ENCODE data around the gene KCTD5.
A peak's percentile ranks its signal among the peaks of the same experiment; 100 is the strongest.

Gene KCTD5

DNA sequence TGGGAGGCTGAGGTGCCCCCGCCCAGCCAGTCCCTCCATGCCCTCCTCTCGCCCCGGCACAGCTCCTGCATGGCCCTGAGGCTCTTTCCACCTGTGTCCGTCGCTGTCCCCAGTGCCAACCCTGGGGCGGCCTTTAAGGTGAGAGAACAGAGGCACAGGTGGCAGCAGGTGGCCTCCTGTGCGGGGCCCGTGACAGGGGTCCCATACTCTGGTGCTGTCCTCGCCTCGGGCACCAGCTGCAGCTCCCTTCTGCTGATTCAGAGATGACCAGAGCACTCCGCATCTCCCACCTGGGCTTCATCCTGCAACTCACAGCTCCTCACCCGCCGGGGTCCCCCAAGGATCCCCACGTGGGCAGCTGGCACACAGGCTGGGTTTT, 29.7 kb downstream of the KCTD5 start:
- no peak for DNase-seq (ENCODE audit: low read depth)
- no peak overlapping the region for H3K4me3 ChIP-seq (ENCODE audit: low read depth, low read length)
- TF ChIP-seq CTCF (IDR thresholded peaks at IDR 0.05; ENCODE audit: insufficient read depth, low read depth, low read length, missing control alignments): no peak

- no peak for DNase-seq (ENCODE audit: low read depth)
- no peak for TF ChIP-seq CTCF (IDR thresholded peaks at IDR 0.05; ENCODE audit: insufficient read depth, low read depth, low read length, missing control alignments)
These were observed 30.2 kb downstream of the KCTD5 start for GRCh38 chr16:2712546-2712945.

GRCh38 chr16:2713523-2713922, 31.2 kb downstream of the KCTD5 start:
- H3K4me3 ChIP-seq (ENCODE audit: low read depth, low read length): no peak overlapping the region
- no peak for DNase-seq (ENCODE audit: low read depth)
- TF ChIP-seq CTCF (IDR thresholded peaks at IDR 0.05; ENCODE audit: insufficient read depth, low read depth, low read length, missing control alignments): no peak

More at GRCh38 chr16:2712546-2712945, 30.2 kb downstream of the KCTD5 start:
- H3K4me3 ChIP-seq (ENCODE audit: low read depth, low read length): no peak overlapping the region

GRCh38 chr16:2713985-2714774, 31.9 kb downstream of the KCTD5 start:
- DNase-seq (ENCODE audit: low read depth): no peak
- TF ChIP-seq CTCF (IDR thresholded peaks at IDR 0.05; ENCODE audit: insufficient read depth, low read depth, low read length, missing control alignments): no peak
- no peak overlapping the region for H3K4me3 ChIP-seq (ENCODE audit: low read depth, low read length)

DNA sequence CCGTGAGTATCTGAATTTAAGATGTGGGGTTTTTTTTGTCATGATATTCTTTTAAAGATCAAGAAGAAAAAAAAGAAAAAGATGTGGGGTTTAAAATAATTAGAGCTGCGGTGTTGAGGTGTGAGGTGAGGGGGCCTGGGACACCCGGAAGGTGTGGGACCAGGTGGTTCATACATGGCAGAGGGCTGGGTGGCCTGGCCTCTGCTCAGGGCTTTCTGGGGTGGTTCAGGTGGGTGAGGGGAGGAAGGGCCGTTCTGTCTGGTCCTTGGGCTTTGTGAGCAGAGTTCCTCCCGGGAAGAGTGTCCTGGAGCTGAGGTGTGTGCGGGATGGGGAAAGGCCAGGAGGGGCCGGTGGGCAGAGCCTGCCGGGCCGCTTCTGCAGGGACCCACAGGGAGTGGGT, 32.7 kb downstream of the KCTD5 start:
- no peak for TF ChIP-seq CTCF (IDR thresholded peaks at IDR 0.05; ENCODE audit: insufficient read depth, low read depth, low read length, missing control alignments)
- DNase-seq (ENCODE audit: low read depth): no peak
- H3K4me3 ChIP-seq (ENCODE audit: low read depth, low read length): no peak overlapping the region

GRCh38 chr16:2715519-2715918, 33.2 kb downstream of the KCTD5 start:
- peak; percentile 51 for DNase-seq (ENCODE audit: low read depth)

More at GRCh38 chr16:2715519-2715918, 33.2 kb downstream of the KCTD5 start:
- no peak for TF ChIP-seq CTCF (IDR thresholded peaks at IDR 0.05; ENCODE audit: insufficient read depth, low read depth, low read length, missing control alignments)
- H3K4me3 ChIP-seq (ENCODE audit: low read depth, low read length): no peak overlapping the region
